ENCODE data around the gene SMAD1.

SMAD1 gene

GRCh38 chr4:145565328-145565727 lies 83.7 kb downstream of the SMAD1 start:
- Histone ChIP-seq H3K9me3 (replicated peaks; ENCODE audit: insufficient read depth, low read length) (no peaks in the 10 kb centered on the region), H4K20me1 (ENCODE audit: insufficient read depth, low read length) (no peaks in the 10 kb centered on the region), H3K4me1 (ENCODE audit: low read length) (peaks cover 7% of the 10 kb centered on the region), H3K9ac (ENCODE audit: low read length) (no peak overlapping the region), H3K27me3 (replicated peaks; ENCODE audit: insufficient read depth, low read length) (no peaks in the 10 kb centered on the region), H3K4me2 (ENCODE audit: low read depth, low read length) (no peak overlapping the region), H3K9me2 (replicated peaks; ENCODE audit: insufficient read depth, low read length) (no peaks in the 10 kb centered on the region), H3K4me3 (ENCODE audit: low read length) (no peak overlapping the region), H3K79me2 (ENCODE audit: low read length) (no peaks in the 10 kb centered on the region), H2AFZ (ENCODE audit: low read length) (no peak overlapping the region), H3K36me3 (replicated peaks; ENCODE audit: insufficient read depth, low read length) (no peaks in the 10 kb centered on the region), H3F3A (ENCODE audit: insufficient read depth, low read length) (no peaks in the 10 kb centered on the region), H3K27ac (ENCODE audit: low read length) (no peak overlapping the region)
- TF ChIP-seq CTCF (IDR thresholded peaks at IDR 0.05; ENCODE audit: low read length) (no peak), EZH2 (optimal IDR thresholded peaks at IDR 0.05; ENCODE audit: low read depth, low read length) (no peak), EZH2phosphoT487 (IDR thresholded peaks at IDR 0.05; ENCODE audit: low read length) (no peak)
- DNase-seq = peak; percentile 29

GRCh38 chr4:145566086-145566708 lies 84.5 kb downstream of the SMAD1 start:
- H3K9me2 ChIP-seq (replicated peaks; ENCODE audit: insufficient read depth, low read length) = no peaks in the 10 kb centered on the region
- no peaks in the 10 kb centered on the region for H3K79me2 ChIP-seq (ENCODE audit: low read length)
- H3K36me3 ChIP-seq (replicated peaks; ENCODE audit: insufficient read depth, low read length) = no peaks in the 10 kb centered on the region
- no peaks in the 10 kb centered on the region for H3K27me3 ChIP-seq (replicated peaks; ENCODE audit: insufficient read depth, low read length)
- TF ChIP-seq EZH2 (optimal IDR thresholded peaks at IDR 0.05; ENCODE audit: low read depth, low read length) (no peak), EZH2phosphoT487 (IDR thresholded peaks at IDR 0.05; ENCODE audit: low read length) (no peak), CTCF (IDR thresholded peaks at IDR 0.05; ENCODE audit: low read length) (no peak)
- no peak overlapping the region for H3K4me2 ChIP-seq (ENCODE audit: low read depth, low read length)
- no peak for DNase-seq
- no peaks in the 10 kb centered on the region for H4K20me1 ChIP-seq (ENCODE audit: insufficient read depth, low read length)
- H2AFZ ChIP-seq (ENCODE audit: low read length) = no peak overlapping the region
- no peaks in the 10 kb centered on the region for H3F3A ChIP-seq (ENCODE audit: insufficient read depth, low read length)
- peaks cover 7% of the 10 kb centered on the region for H3K4me1 ChIP-seq (ENCODE audit: low read length)
- no peak overlapping the region for H3K4me3 ChIP-seq (ENCODE audit: low read length)
- no peak overlapping the region for H3K9ac ChIP-seq (ENCODE audit: low read length)
- no peak overlapping the region for H3K27ac ChIP-seq (ENCODE audit: low read length)
- H3K9me3 ChIP-seq (replicated peaks; ENCODE audit: insufficient read depth, low read length) = no peaks in the 10 kb centered on the region

- no peak overlapping the region for H2AFZ ChIP-seq (ENCODE audit: low read length)
- no peak overlapping the region for H3K9ac ChIP-seq (ENCODE audit: low read length)
- H3K9me2 ChIP-seq (replicated peaks; ENCODE audit: insufficient read depth, low read length) = no peaks in the 10 kb centered on the region
- no peak overlapping the region for H3K4me3 ChIP-seq (ENCODE audit: low read length)
- no peaks in the 10 kb centered on the region for H3K79me2 ChIP-seq (ENCODE audit: low read length)
- no peaks in the 10 kb centered on the region for H3F3A ChIP-seq (ENCODE audit: insufficient read depth, low read length)
- H3K27ac ChIP-seq (ENCODE audit: low read length) = no peak overlapping the region
- H3K4me2 ChIP-seq (ENCODE audit: low read depth, low read length) = no peak overlapping the region
- peaks cover 7% of the 10 kb centered on the region for H3K4me1 ChIP-seq (ENCODE audit: low read length)
- no peaks in the 10 kb centered on the region for H3K27me3 ChIP-seq (replicated peaks; ENCODE audit: insufficient read depth, low read length)
- no peaks in the 10 kb centered on the region for H4K20me1 ChIP-seq (ENCODE audit: insufficient read depth, low read length)
- DNase-seq = no peak
- no peaks in the 10 kb centered on the region for H3K36me3 ChIP-seq (replicated peaks; ENCODE audit: insufficient read depth, low read length)
- H3K9me3 ChIP-seq (replicated peaks; ENCODE audit: insufficient read depth, low read length) = no peaks in the 10 kb centered on the region
- TF ChIP-seq EZH2phosphoT487 (IDR thresholded peaks at IDR 0.05; ENCODE audit: low read length) (no peak), EZH2 (optimal IDR thresholded peaks at IDR 0.05; ENCODE audit: low read depth, low read length) (no peak), CTCF (IDR thresholded peaks at IDR 0.05; ENCODE audit: low read length) (no peak)
Observed at GRCh38 chr4:145566768-145567167, 85.1 kb downstream of the SMAD1 start.

Measured in MM.1S (cell line).